ENCODE data around the gene NUMA1. TPM values are rescaled to one million over a fixed set of nuclear protein-coding genes. Genes with fewer than 3 reads are reported as not detected.
A peak's percentile ranks its signal among the peaks of the same experiment; 100 is the strongest.

NUMA1 gene
- total and polyA plus RNA-seq, 7 donors = 68.9 to 130 (median 100) TPM

- Histone ChIP-seq H3K4me1 (no peaks in the 10 kb centered on the region), H3K27me3 (ENCODE audit: insufficient read depth in 3 of 3, low read length in 2 of 3) (no peaks in the 10 kb centered on the region), H3K27ac (peak overlapping the region; percentile 5), H3K4me3 (no peak overlapping the region), H3K36me3 (ENCODE audit: insufficient read depth in 1 of 2, low read depth in 1 of 2) (peaks cover 3 to 46% of the 10 kb centered on the region in 2 donors), H3K9me3 (peaks cover 5% of the 10 kb centered on the region)
- WGBS, 3 donors = 74 to 82% (median 77%) methylated on average over 2 of the region's 2 CpGs
- no peak for ATAC-seq
- TF ChIP-seq CTCF (IDR thresholded peaks at IDR 0.05) = no peak
- no peak for DNase-seq
- intact Hi-C loops (cut with DNase I) = no loop called here
Observed at GRCh38 chr11:71962428-71963038, 117.8 kb downstream of the NUMA1 start.

GRCh38 chr11:71955898-71956456 is 124.4 kb downstream of the NUMA1 start:
- no peak for DNase-seq
- H3K36me3 ChIP-seq (ENCODE audit: insufficient read depth in 1 of 2, low read depth in 1 of 2) = peaks cover 0 to 15% of the 10 kb centered on the region in 2 donors
- no peak overlapping the region for H3K27ac ChIP-seq
- ATAC-seq = no peak
- no peaks in the 10 kb centered on the region for H3K9me3 ChIP-seq
- H3K27me3 ChIP-seq (ENCODE audit: insufficient read depth in 3 of 3, low read length in 2 of 3) = no peaks in the 10 kb centered on the region
- intact Hi-C loops (cut with DNase I) = no loop called here
- WGBS, 3 donors = 61 to 65% (median 63%) methylated on average over 3 of the region's 3 CpGs
- TF ChIP-seq CTCF (IDR thresholded peaks at IDR 0.05) = no peak
- peaks cover 25% of the 10 kb centered on the region for H3K4me1 ChIP-seq
- no peak overlapping the region for H3K4me3 ChIP-seq

Other genes with a start within 250 kb of the NUMA1 start
- gene DEFB108B, start 247.3 kb downstream of the NUMA1 start, total RNA-seq = not detected
- gene DEFB108B, start 247.3 kb downstream of the NUMA1 start, polyA plus RNA-seq = not detected
- gene DEFB131B, start 202.1 kb downstream of the NUMA1 start, total RNA-seq = not detected
- not detected for gene DEFB131B, start 202.1 kb downstream of the NUMA1 start, polyA plus RNA-seq
- gene XNDC1N, start 151.9 kb downstream of the NUMA1 start, total RNA-seq = 1 to 10 TPM; 1.3 to 3.9 (median 1.6) TPM
- 1 to 10 TPM in 1 of 3 donors, under 1 TPM in 2; 0.82 to 2.8 (median 0.86) TPM for gene XNDC1N, start 151.9 kb downstream of the NUMA1 start, polyA plus RNA-seq
- 10 to 100 TPM; 23.0 to 29.7 (median 27.0) TPM for gene RNF121, start 151.5 kb downstream of the NUMA1 start, total RNA-seq
- 10 to 100 TPM; 24.1 to 51.7 (median 36.3) TPM for gene RNF121, start 151.5 kb downstream of the NUMA1 start, polyA plus RNA-seq
- 1 to 10 TPM; 2.9 to 4.4 (median 3.2) TPM for gene IL18BP, start 81.6 kb downstream of the NUMA1 start, total RNA-seq
- 1 to 10 TPM; 1.5 to 2.1 (median 2.0) TPM for gene IL18BP, start 81.6 kb downstream of the NUMA1 start, polyA plus RNA-seq
- 1 to 10 TPM; 4.9 to 5.9 (median 5.4) TPM for gene LRRC51, start 308 bp upstream of the NUMA1 start, total RNA-seq
- 10 to 100 TPM in 1 of 3 donors, 1 to 10 TPM in 2; 4.0 to 10.4 (median 7.0) TPM for gene LRRC51, start 308 bp upstream of the NUMA1 start, polyA plus RNA-seq
- gene LAMTOR1, start 22.8 kb upstream of the NUMA1 start, total RNA-seq = 10 to 100 TPM; 74.9 to 91.2 (median 80.4) TPM
- 100 to 1,000 TPM; 101 to 223 (median 141) TPM for gene LAMTOR1, start 22.8 kb upstream of the NUMA1 start, polyA plus RNA-seq
- gene TOMT, start 25.4 kb upstream of the NUMA1 start, total RNA-seq = not detected
- not detected for gene TOMT, start 25.4 kb upstream of the NUMA1 start, polyA plus RNA-seq
- 10 to 100 TPM; 32.7 to 45.7 (median 37.1) TPM for gene ANAPC15, start 32.2 kb upstream of the NUMA1 start, total RNA-seq
- gene ANAPC15, start 32.2 kb upstream of the NUMA1 start, polyA plus RNA-seq = 10 to 100 TPM; 33.0 to 49.2 (median 43.0) TPM
- under 1 TPM in 1 of 4 donors, not detected in 3; 0.58 TPM for gene FOLR3, start 55.2 kb upstream of the NUMA1 start, total RNA-seq
- gene FOLR3, start 55.2 kb upstream of the NUMA1 start, polyA plus RNA-seq = under 1 TPM in 1 of 3 donors, not detected in 2; 0.09 TPM
- gene FOLR1, start 111.6 kb upstream of the NUMA1 start, total RNA-seq = under 1 TPM in 2 of 4 donors, not detected in 2; 0.22 to 0.36 TPM
- gene FOLR1, start 111.6 kb upstream of the NUMA1 start, polyA plus RNA-seq = not detected
- gene FOLR2, start 136.3 kb upstream of the NUMA1 start, total RNA-seq = 10 to 100 TPM in 2 of 4 donors, 1 to 10 TPM in 2; 5.3 to 14.2 (median 9.4) TPM
- 1 to 10 TPM; 2.9 to 4.5 (median 4.5) TPM for gene FOLR2, start 136.3 kb upstream of the NUMA1 start, polyA plus RNA-seq
- gene INPPL1, start 144.2 kb upstream of the NUMA1 start, total RNA-seq = 100 to 1,000 TPM in 3 of 4 donors, 10 to 100 TPM in 1; 90.7 to 125 (median 121) TPM
- 10 to 100 TPM; 35.2 to 84.9 (median 60.1) TPM for gene INPPL1, start 144.2 kb upstream of the NUMA1 start, polyA plus RNA-seq
- not detected for gene PHOX2A, start 163.6 kb upstream of the NUMA1 start, total RNA-seq
- under 1 TPM in 1 of 3 donors, not detected in 2; 0.07 TPM for gene PHOX2A, start 163.6 kb upstream of the NUMA1 start, polyA plus RNA-seq

Data from psoas muscle (tissue), 8 donors.